Breast epithelium (tissue), 3 donors: Measurements from ENCODE around the gene NDUFAF3.

Experiments
- CTCF ChIP-seq, 3 donors: fragments of 450-650 bp; IDR thresholded peaks; one replicate each; pipeline ENCODE4 v1.5.1; 2016 to 2017; ENCODE audit warnings: antibody characterized with exemption in 3 of 3, mild to moderate bottlenecking in 3 of 3, moderate library complexity in 3 of 3
- POLR2A ChIP-seq: fragments of 450-650 bp; IDR thresholded peaks from one replicate; pipeline ENCODE4 v1.6.1; 2016; ENCODE audit warnings: antibody characterized with exemption, mild to moderate bottlenecking, moderate library complexity
- POLR2AphosphoS5 ChIP-seq, 3 donors: sonication (generic); formaldehyde crosslinking; IDR thresholded peaks; one replicate each; pipeline ENCODE4 v1.6.1; 2017; ENCODE audit warnings: antibody characterized with exemption in 3 of 3

- no peak for TF ChIP-seq POLR2A
- no peak for TF ChIP-seq POLR2AphosphoS5 (IDR thresholded peaks at IDR 0.05)
- TF ChIP-seq CTCF (IDR thresholded peaks at IDR 0.05), result no peak
Measured at GRCh38 chr3:48993834-48994233, 28.1 kb upstream of the NDUFAF3 start.
